Epithelial cell of prostate (primary cell): Measurements from ENCODE around the gene MYO19.
A peak's percentile ranks its signal among the peaks of the same experiment; 100 is the strongest.

Experiments used
- DNase-seq: peaks from one replicate; pipeline ENCODE4 v3.0.0-alpha.2; 2011; ENCODE audit warnings: low read depth, low spot score
- H3K27ac ChIP-seq: fragments of 450-650 bp; 2 replicates; pipeline ENCODE4 v1.5.1; 2017; ENCODE audit warnings: mild to moderate bottlenecking

Gene MYO19, protein sequence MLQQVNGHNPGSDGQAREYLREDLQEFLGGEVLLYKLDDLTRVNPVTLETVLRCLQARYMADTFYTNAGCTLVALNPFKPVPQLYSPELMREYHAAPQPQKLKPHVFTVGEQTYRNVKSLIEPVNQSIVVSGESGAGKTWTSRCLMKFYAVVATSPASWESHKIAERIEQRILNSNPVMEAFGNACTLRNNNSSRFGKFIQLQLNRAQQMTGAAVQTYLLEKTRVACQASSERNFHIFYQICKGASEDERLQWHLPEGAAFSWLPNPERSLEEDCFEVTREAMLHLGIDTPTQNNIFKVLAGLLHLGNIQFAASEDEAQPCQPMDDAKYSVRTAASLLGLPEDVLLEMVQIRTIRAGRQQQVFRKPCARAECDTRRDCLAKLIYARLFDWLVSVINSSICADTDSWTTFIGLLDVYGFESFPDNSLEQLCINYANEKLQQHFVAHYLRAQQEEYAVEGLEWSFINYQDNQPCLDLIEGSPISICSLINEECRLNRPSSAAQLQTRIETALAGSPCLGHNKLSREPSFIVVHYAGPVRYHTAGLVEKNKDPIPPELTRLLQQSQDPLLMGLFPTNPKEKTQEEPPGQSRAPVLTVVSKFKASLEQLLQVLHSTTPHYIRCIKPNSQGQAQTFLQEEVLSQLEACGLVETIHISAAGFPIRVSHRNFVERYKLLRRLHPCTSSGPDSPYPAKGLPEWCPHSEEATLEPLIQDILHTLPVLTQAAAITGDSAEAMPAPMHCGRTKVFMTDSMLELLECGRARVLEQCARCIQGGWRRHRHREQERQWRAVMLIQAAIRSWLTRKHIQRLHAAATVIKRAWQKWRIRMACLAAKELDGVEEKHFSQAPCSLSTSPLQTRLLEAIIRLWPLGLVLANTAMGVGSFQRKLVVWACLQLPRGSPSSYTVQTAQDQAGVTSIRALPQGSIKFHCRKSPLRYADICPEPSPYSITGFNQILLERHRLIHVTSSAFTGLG

DNA sequence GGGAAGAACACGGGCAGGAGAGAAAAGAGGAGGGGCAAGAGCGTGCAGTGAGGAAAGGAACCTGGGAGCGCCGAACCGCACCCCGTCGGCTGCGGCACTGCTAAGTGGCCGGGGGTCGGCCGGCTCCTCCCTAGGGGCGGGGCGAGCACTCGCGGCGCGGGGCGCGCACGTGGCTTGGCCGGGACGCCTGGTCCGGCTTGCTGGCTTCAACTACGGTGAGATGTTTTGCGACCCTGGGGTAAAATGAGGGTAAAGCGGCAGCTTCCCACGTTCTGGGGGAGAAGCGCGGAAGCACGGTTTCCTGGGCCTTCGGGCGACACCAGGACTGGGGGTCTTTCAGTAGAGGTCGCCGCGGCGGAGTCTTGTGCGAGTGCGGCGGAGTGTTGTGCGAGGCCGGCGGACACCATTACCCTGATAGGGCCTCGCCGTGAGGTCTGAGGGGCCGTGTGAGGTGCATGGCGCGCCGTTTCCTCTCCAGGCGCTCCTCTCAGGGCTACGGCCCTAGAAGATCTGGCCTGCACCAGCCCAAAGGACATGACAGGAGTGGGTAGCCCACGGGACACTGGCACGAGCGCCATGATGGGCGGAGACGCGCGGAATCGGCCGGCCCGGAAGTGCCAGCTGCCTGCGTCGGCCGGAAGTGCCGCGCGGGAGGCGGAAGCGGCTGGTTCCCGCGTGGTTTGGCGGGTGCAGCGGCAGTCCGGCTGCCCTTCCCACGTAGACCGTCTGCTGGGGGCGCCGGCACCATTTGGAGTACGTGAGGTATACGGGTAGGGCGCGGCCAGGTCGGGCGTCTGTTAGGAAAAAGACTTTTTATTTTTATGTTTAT is at the start of gene MYO19, which contains the start of gene PIGW:
Gene MYO19, minus strand, starts transcription at position 29 of the 829 bp plus-strand sequence. CDS start 2,330 bp downstream, outside the sequence.
Gene PIGW, plus strand, starts transcription at position 148 of the 829 bp plus-strand sequence. CDS start 2,115 bp downstream, outside the sequence.
- peak; percentile 76 for DNase-seq
- H3K27ac ChIP-seq = peak within 1 kb of the TSS; percentile 94

DNA sequence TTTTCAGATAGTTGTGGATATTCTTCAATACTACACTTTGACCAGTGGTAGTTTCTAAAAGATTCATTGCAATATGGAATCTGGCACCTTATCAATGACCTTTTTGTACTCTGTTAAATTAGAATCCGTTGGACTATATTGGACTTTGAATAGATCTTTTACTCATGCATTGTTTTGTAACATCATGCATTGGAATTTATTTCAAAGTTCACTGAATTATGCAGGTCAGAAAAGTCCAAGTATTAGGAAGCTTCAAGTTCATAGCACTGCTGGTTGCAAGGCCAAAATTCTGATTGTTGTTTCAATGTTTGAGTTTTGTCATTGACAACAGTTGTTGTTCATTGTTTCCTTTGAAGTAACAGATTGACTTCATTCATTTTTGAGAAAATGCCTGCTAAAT is 49.1 kb upstream of the MYO19 start:
- no peak for DNase-seq
- H3K27ac ChIP-seq = no peak overlapping the region

DNA sequence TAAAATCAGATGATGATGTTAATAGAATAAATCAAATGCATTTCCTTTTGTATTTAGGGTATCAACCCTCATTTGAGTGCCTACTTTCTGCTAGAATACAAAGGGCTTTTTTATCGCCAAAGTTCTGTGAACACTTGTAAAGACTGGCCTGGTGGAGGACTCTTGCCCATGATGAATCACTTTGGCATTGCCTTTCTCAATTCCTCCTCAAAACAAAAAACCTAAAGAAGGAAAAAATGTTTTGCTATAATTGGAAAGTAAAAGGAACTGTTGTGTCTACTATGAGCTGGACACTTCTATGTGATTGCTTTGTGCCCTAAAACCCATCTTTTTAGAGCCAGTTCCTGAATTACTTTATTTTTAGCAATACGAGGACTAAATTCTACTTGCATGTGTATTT is 44.0 kb upstream of the MYO19 start:
- H3K27ac ChIP-seq = no peak overlapping the region
- DNase-seq = no peak

DNA sequence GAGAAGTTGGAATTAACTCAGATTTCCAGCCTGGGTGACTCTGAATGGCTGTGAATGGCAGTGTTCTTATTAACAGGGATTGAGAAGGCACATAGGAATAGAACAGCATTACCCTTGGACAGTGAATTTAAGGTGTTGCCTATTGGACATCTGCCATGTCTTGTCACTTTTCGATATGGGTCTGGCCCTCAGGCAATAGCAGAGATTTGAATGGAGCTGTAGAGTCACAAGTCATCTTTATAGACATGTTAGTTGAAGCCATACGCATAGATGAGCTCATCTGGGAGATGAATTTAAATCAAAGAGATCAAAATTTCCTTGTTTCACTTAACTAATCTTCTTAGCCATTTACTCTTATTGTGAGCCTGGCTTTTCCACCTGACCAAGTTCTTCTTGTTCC is 42.1 kb upstream of the MYO19 start:
- no peak for DNase-seq
- no peak overlapping the region for H3K27ac ChIP-seq

DNA sequence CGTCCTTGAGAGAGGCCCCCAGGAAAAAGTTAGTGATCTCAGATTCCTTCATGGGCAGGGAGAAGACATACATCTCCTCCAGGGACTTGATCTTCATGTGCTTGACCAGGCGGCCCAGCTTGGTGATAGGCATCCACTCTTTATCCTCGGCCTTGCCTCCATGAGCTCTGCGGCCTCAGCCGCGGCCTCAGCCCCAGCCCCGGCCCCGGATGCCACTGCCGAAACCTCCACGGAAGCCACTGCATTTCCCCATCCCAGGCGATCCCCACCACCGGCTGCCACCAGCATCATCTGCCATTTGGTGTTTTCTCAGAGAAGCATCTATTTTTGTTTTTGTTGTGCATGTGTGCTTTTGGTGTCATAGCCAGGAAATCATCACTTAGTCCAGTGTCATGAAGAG is 40.4 kb upstream of the MYO19 start:
- no peak overlapping the region for H3K27ac ChIP-seq
- no peak for DNase-seq

DNA sequence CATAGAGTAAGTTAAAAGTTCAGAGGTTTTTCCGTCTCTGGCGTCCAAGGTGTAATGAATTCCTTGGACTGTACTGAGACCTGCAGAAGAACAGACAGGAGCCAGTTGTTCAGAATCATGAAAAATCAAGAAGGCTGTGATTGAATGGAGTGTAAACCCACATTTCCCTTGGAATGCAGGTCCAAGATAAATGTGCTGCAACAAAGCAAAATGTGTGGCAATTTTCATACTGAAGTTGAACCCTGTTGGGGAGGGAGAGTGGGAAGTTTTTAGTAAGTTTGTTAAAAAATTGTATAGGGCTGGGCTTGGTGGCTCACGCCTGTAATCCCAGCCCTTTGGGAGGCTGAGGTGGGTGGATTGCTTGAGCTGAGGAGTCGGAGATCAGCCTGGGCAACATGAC is 31.4 kb upstream of the MYO19 start:
- H3K27ac ChIP-seq = no peak overlapping the region
- DNase-seq = no peak

DNA sequence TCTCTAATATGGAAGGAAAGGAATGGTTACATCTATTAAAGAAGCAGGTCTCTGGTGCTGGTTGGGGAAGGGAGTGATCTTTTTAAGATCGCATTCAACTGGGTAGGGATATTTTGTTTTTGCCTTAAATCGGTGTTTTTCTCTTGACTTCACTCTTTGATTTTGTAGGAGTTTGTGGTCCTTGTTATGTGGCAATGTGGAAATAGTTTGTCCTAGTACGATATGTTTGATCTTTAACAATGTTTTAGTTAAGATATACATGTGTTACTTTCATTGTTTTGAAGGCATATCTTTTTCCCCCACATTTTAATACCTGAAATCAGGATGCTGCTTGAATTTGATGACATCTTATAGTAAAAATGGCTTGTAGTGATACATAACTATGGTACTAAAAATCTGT is 18.8 kb upstream of the MYO19 start:
- no peak for DNase-seq
- no peak overlapping the region for H3K27ac ChIP-seq

DNA sequence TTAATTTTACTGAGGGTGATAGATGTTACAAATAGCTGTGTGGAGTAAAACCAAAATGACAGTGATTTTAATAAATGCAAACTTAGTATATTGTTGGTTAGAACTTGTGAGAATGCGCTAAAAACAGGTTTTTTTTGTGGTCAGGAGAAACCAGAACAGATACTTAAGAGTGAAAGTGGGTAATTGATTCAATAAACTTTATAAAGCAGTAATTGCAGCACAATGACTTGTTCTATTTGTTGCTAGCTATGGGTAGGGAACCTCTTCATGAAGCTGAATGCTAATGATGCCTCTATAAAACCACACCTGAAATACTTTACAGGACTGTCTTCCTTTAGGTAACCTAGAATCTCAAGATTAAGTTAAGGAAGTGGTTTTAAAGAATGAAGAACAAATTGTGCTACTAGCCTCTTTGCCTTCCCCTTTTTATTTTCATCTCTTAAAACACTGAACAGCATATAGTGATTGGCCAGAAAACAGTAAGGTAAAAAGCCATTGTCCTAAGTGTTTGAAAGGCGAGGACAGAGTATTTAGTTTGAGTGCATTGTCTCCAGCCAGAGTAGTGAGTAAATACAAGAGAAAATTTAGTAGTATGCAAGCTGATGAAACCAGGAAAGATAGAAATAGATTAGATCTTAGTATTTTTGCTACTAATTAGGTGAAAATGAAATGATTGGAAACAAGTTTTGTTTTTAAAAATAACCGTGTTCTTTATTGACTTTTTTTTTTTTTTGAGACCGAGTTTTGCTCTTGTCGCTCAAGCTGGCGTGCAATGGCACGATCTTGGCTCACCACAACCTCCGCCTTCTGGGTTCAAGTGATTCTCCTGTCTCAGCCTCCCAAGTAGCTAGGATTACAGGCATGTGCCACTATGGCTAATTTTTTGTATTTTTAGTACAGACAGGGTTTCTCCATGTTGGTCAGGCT is 16.1 kb upstream of the MYO19 start:
- no peak overlapping the region for H3K27ac ChIP-seq
- no peak for DNase-seq

DNA sequence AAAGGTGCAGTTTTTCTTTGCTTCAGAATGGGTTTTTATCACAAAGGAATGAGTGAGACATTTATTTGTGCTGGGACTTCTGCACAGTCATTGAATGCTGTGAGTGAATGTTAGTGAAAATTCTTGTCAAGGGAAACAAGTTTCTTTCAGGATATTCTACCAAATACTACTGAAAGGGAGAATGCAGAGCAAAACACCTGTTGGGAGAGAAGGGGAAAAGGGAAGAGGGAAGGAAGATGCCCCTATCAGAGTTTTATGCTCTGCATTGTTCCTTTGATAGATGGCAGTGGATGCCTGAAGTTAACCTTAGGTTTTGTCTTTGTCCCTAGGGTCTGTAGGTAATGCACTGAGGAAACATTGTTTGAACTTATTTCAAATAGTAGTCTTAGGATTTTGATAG is 13.1 kb upstream of the MYO19 start:
- no peak overlapping the region for H3K27ac ChIP-seq
- DNase-seq = no peak

DNA sequence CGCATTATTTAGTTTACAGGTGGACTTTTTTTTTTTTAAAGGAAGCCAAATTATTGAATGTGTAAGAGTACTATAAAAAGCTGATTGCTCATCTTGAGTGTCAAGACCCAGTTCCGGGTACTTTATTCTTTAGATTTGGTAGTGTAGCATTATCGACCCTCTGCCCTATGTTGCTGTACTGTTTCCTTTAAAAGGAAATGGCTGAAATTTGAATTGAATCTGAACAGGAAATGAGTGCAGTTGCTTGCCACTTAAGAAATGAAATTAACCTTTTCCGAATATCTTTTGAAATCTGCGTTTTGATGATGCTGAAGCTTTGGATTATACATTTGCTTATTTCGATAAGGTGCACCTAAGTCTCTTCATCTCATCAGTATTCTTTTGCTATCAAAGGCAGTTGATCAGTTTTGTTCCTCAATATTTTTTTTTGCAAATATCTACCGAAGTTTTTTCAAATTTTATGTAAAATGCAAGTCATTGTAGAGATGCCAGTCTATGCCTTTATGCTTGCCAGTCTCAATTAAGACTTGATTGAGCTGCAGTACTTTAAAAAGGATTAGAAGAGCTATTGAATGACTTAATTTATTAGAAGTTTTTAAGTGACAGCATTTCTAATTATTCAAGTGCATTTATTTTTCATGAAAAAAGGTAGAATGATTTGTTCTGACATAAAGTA is 11.9 kb upstream of the MYO19 start:
- H3K27ac ChIP-seq = peak overlapping the region; percentile 96
- no peak for DNase-seq

DNA sequence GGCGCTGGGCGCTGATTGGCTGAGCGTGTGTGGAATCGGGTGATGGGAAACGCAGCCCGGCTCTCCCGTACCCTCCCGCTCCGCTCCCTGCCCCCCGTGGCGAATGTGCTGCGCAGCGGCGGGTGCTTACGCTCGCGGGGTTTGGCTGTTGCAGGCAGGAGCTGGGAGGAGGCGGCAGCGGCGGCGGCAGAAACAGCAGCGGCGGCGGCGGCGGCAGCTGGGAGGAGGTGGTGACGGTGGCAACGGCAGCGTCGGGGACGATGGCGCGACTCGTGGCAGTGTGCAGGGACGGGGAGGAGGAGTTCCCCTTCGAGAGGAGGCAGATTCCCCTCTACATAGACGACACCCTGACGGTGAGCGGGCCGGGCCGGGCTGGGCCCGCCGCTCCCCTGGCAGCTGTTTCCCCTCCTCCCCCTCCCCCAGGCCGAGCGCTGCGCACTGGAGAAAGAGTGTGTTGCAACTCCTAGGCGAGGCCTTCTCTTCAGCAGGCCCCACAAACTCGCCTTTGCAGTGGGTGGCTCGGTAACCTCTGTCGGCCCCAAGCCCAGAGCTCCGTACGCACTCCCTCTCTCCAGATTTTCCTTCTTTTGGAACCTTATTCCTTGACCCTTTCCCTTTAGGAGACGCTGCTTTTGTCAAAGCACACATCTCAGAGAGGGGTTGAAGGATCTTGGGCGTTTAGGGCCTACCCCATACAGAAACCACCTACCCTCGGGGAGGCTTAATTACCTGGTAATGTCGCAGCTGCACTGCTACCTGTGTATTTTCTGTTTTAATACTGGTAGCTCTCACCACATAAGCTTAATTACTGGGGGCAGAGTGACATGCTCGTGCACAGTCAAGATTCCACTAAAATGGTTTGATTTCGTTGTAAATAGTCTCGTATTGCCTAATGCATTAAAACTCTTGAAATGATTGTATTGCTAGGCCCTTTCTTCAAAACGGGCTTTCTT is 11.1 kb upstream of the MYO19 start:
- peak overlapping the region; percentile 96 for H3K27ac ChIP-seq
- DNase-seq = peak; percentile 87

DNA sequence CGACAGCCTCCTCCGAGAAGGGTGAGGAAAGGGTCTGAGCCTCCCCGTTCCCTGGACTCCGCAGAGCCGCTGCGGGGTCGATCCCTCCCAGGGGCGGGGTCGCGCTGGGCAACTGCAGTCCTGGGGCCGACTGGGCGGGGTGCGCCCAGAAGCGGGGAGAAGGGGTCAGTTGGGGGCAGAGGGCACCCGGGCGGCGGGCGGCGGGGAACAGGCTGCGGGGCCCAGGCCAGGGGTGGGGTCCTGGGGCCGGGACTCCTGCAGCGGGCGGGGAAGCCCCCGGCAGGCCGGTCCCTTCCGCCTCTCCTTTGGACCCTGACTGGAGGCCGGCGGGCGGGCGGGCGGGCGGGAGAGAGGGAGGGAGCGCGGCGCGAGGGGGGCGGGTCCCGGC is 10.4 kb upstream of the MYO19 start:
- H3K27ac ChIP-seq = peak overlapping the region; percentile 96
- no peak for DNase-seq

DNA sequence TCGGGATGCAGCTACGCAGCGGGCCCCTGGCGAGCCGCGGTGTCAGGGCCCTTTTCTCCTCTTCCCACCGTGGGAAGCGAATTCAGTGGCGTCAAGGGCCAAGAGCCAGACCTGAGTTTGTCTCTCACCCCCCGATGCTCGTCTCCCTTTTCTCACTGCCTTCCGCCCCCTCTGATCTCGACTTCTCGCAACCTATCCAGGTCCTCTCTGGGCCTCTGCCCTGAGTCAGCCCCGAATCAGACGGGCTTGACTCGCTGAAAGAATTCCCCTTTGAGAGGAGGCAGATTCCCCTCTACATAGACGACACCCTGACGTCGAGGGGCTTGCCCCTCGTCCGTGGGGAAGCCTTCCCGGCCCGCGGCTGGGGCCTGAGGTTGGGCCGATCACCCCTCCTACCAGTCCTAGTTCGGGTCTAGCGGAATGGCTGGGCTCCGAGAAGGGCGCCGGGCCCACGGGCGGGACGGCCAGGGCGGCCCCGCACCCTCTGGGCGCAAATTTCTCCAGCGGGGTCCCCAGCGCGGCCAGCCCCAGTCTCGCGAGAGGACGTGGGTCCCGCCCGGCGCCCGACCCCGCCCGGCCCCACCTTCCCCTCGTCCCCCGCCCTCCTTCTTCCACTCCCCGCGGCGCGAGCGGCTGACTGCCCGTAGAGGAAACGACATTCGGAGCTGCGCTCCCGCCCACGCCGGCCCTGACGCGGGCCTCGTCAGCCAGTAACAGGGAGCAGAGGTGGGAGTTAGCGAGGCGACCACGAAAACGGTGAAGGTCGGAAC is 9.8 kb upstream of the MYO19 start, which contains the start of gene GGNBP2:
Gene GGNBP2, plus strand, starts transcription at position 613 of the 770 bp plus-strand sequence. CDS start 806 bp downstream, outside the sequence.
- peak; percentile 78 for DNase-seq
- peak within 1 kb of the TSS; percentile 96 for H3K27ac ChIP-seq

DNA sequence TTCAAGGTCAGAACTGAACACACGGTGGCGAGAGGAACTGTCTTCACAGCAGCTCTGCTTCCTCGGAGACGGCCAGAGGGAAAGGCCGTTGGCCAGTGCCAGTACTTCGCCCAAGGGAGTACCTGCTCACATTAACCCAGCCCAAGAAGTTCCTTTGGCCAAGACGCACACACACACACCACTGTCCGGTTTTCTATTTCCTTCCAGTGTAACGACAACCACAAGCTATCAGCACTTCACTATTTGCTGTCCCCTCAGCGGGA is 9.3 kb upstream of the MYO19 start:
- DNase-seq = no peak
- peak overlapping the region; percentile 96 for H3K27ac ChIP-seq

DNA sequence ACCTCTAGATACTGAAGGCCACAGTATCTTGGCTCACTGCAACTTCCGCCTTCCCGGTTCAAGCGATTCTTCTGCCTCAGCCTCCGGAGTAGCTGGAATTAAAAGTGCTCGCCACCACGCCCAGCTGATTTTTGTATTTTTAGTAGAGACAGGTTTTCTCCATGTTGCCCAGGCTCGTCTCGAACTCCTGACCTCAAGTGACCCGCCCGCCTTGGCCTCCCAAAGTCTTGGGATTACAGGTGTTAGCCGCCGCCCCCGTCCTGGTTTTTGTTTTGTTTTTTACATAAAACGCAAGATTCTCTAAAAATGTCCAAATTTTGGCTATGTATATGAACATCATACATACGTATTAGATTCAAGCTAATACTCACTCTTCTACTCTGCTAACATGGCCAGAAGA is 8.1 kb upstream of the MYO19 start:
- no peak for DNase-seq
- no peak overlapping the region for H3K27ac ChIP-seq

DNA sequence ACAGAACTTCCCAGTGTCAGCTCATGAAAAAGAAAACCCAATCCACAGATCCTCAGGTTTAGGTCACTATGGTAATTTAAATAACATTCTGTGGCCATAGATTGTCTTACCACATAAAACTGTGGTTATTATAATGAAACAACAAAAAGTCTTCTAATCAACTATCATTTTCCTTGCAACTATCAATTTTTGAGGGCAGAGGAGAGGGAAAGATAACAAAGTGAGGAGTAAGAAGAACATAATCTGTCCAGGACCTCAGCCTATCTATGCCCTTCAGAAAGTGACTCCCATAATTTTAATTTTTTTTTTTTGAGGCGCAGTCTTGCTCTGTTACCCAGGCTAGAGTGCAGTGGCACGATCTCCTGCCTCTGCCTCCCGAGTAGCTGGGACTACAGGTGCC is 6.0 kb upstream of the MYO19 start:
- DNase-seq = no peak

DNA sequence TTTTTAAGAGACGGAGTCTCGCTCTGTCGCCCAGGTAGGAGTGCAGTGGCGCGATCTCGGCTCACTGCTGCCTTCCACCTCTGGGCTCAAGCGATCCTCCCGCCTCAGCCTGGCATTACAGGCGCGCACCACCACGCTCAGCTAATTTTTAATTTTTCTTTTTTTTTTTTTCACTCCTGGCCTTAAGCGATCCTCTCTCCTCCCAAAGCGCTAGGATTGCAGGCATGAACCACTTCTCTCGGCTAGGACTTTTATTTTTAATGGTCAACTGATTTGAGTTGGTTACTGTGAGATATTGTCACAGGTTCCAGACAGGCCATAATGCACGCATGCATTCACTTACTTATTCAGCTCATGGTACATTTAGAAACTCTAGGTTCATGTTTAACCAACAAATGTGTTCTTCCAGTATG is 1.0 kb upstream of the MYO19 start:
- no peak for DNase-seq
- peak overlapping the region; percentile 94 for H3K27ac ChIP-seq

More for the DNA sequence above, 6.0 kb upstream of the MYO19 start:
- no peak overlapping the region for H3K27ac ChIP-seq
